ENCODE results near the gene MSS51. TPM values are rescaled to one million over a fixed set of nuclear protein-coding genes. Genes with fewer than 3 reads are reported as not detected.

Gene MSS51
- 1 to 10 TPM; 2.6 to 4.2 (median 2.9) TPM for total RNA-seq

DNA sequence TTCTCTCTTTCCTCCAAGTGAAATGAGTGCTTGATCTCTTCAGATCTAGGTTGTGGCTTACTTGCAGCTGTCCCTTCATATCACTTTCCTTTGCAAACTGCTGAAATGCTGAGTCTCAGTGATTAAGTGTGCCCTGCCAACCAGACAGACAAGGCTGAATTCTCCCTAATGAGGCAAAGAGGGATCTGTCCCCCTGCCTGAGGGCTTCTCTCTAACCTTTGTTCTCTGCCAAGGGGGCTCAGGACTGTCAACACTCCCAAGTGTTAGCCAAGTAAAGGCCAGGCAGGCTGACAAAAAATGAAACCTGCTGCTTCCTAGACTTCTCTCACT lies at the start of gene MSS51:
MSS51 (minus strand) TSS at position 24 of the 330 bp plus-strand sequence. CDS start 5,277 bp downstream, outside the sequence.
- H3K4me3 ChIP-seq = no peak within 1 kb of the TSS
- no peaks in the 10 kb centered on the region for H3K27me3 ChIP-seq
- H3K4me1 ChIP-seq = no peaks in the 10 kb centered on the region
- no peak for DNase-seq (ENCODE audit: low spot score in 2 of 2)
- H3K9me3 ChIP-seq = no peaks in the 10 kb centered on the region
- no peak within 1 kb of the TSS for H3K27ac ChIP-seq
- no peak for TF ChIP-seq POLR2A (IDR thresholded peaks at IDR 0.05)
- no peak for TF ChIP-seq POLR2AphosphoS5 (IDR thresholded peaks at IDR 0.05)
- TF ChIP-seq, protein P1, sequence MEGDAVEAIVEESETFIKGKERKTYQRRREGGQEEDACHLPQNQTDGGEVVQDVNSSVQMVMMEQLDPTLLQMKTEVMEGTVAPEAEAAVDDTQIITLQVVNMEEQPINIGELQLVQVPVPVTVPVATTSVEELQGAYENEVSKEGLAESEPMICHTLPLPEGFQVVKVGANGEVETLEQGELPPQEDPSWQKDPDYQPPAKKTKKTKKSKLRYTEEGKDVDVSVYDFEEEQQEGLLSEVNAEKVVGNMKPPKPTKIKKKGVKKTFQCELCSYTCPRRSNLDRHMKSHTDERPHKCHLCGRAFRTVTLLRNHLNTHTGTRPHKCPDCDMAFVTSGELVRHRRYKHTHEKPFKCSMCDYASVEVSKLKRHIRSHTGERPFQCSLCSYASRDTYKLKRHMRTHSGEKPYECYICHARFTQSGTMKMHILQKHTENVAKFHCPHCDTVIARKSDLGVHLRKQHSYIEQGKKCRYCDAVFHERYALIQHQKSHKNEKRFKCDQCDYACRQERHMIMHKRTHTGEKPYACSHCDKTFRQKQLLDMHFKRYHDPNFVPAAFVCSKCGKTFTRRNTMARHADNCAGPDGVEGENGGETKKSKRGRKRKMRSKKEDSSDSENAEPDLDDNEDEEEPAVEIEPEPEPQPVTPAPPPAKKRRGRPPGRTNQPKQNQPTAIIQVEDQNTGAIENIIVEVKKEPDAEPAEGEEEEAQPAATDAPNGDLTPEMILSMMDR (IDR thresholded peaks at IDR 0.05) = no peak
- intact Hi-C loops (cut with DNase I; ENCODE audit: low total_unique reads) = no loop called here
- H3K36me3 ChIP-seq = no peaks in the 10 kb centered on the region

DNA sequence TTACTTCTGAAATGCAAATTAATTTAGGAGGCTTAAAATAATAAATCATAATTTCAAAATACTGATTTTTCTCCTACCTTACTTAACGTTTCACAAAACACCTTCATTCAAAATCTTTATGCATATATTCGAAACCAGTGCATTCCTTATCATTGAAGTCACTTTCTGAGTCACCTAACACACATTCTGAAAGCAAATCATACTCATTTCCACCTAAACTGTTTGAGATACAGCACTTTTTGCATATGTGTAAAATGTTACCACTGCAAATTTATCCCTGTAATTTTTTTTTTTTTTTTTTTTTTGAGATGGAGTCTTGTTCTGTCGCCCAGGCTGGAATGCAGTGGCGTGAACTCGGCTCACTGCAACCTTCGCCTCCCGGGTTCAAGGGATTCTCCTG lies 46.8 kb upstream of the MSS51 start:
- no peak overlapping the region for H3K4me3 ChIP-seq
- no peaks in the 10 kb centered on the region for H3K36me3 ChIP-seq
- DNase-seq (ENCODE audit: low spot score in 2 of 2) = no peak

DNA sequence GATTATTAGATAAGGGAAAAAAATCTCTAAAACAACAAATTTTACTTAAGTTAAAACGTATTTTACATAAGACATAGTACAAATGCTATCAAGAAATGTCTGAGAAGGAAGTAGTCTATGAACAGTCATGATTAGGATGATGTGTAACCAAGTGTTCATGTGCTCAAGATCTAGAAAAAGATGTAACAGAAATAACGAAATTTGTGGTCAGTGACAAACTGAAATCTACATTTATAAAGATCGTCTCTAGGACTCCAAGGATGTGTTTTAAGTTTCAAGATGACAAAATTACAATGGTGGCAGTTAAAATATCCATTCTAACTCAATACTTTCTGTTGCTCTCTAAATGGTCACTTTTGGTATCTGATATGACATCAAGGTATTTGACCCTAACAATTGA lies 45.3 kb upstream of the MSS51 start:
- H3K9me3 ChIP-seq = no peaks in the 10 kb centered on the region
- TF ChIP-seq, protein P1 (IDR thresholded peaks at IDR 0.05) = no peak
- no peak for TF ChIP-seq POLR2AphosphoS5 (IDR thresholded peaks at IDR 0.05)
- TF ChIP-seq POLR2A (IDR thresholded peaks at IDR 0.05) = no peak
- intact Hi-C loops (cut with DNase I; ENCODE audit: low total_unique reads) = no loop called here
- no peaks in the 10 kb centered on the region for H3K27me3 ChIP-seq
- DNase-seq (ENCODE audit: low spot score in 2 of 2) = no peak
- no peaks in the 10 kb centered on the region for H3K4me1 ChIP-seq
- H3K36me3 ChIP-seq = no peaks in the 10 kb centered on the region
- H3K4me3 ChIP-seq = no peak overlapping the region
- H3K27ac ChIP-seq = no peak overlapping the region

More for the DNA sequence above, 46.8 kb upstream of the MSS51 start:
- intact Hi-C loops (cut with DNase I; ENCODE audit: low total_unique reads) = no loop called here
- Histone ChIP-seq H3K4me1 (no peaks in the 10 kb centered on the region), H3K27ac (no peak overlapping the region), H3K9me3 (no peaks in the 10 kb centered on the region), H3K27me3 (no peaks in the 10 kb centered on the region)
- TF ChIP-seq POLR2A (IDR thresholded peaks at IDR 0.05) (no peak), POLR2AphosphoS5 (IDR thresholded peaks at IDR 0.05) (no peak)
- TF ChIP-seq, protein P1 (IDR thresholded peaks at IDR 0.05) = no peak

DNA sequence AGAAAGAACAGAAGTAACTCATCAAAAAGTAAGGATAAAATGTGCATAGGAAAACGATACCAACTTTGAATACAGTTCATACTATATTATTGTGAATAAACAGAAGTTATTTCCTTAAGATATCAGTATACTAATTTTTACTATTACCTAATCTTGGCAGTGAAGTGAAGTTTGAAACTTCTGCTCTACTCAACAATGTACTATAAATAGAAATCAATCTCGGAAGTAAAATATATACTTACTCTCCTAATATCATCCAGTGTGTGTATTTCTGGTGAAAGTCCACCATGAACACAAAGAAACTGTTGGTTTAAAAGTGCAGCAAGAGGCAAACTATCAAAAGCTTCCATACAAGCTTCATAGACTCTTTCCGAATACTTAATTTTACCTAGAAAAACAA lies 37.9 kb upstream of the MSS51 start:
- no peaks in the 10 kb centered on the region for H3K9me3 ChIP-seq
- no peak overlapping the region for H3K4me3 ChIP-seq
- H3K27ac ChIP-seq = no peak overlapping the region
- H3K27me3 ChIP-seq = no peaks in the 10 kb centered on the region
- DNase-seq (ENCODE audit: low spot score in 2 of 2) = no peak
- H3K4me1 ChIP-seq = no peaks in the 10 kb centered on the region
- intact Hi-C loops (cut with DNase I; ENCODE audit: low total_unique reads) = no loop called here
- TF ChIP-seq, protein P1 (IDR thresholded peaks at IDR 0.05) = no peak
- TF ChIP-seq POLR2AphosphoS5 (IDR thresholded peaks at IDR 0.05) = no peak
- TF ChIP-seq POLR2A (IDR thresholded peaks at IDR 0.05) = no peak
- peaks cover 4% of the 10 kb centered on the region for H3K36me3 ChIP-seq

DNA sequence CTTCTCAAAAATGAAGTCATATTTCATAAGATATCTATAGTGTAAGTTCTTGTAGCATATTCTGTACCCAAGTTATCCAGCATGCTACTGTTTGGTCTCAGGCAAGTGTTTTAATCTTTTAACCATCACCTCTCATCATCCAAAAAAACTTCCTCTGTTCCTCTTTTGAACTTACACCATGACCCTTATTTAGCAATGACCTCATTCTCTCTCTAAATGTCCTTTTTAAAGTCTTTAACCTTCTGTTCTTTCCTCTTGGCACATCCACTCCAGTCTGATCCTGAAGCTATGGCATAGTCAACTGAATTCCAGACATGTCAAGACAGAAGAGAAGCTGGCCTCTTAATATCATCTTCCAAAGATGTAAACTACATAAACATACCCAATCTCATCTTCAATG lies 36.2 kb upstream of the MSS51 start:
- peaks cover 10% of the 10 kb centered on the region for H3K36me3 ChIP-seq
- no peak overlapping the region for H3K4me3 ChIP-seq
- no peaks in the 10 kb centered on the region for H3K4me1 ChIP-seq
- no peak for DNase-seq (ENCODE audit: low spot score in 2 of 2)
- intact Hi-C loops (cut with DNase I; ENCODE audit: low total_unique reads) = no loop called here
- TF ChIP-seq POLR2A (IDR thresholded peaks at IDR 0.05) (no peak), POLR2AphosphoS5 (IDR thresholded peaks at IDR 0.05) (no peak)
- TF ChIP-seq, protein P1 (IDR thresholded peaks at IDR 0.05) = no peak
- H3K27me3 ChIP-seq = no peaks in the 10 kb centered on the region
- no peaks in the 10 kb centered on the region for H3K9me3 ChIP-seq
- H3K27ac ChIP-seq = no peak overlapping the region

Measured in breast epithelium (tissue), 4 donors.